ENCODE measurements around the gene DMC1. TPM values are rescaled to one million over a fixed set of nuclear protein-coding genes. Genes with fewer than 3 reads are reported as not detected.

The DMC1 gene
- total RNA-seq, 1 experiment from 2014 or later: 0.89 TPM

DNA sequence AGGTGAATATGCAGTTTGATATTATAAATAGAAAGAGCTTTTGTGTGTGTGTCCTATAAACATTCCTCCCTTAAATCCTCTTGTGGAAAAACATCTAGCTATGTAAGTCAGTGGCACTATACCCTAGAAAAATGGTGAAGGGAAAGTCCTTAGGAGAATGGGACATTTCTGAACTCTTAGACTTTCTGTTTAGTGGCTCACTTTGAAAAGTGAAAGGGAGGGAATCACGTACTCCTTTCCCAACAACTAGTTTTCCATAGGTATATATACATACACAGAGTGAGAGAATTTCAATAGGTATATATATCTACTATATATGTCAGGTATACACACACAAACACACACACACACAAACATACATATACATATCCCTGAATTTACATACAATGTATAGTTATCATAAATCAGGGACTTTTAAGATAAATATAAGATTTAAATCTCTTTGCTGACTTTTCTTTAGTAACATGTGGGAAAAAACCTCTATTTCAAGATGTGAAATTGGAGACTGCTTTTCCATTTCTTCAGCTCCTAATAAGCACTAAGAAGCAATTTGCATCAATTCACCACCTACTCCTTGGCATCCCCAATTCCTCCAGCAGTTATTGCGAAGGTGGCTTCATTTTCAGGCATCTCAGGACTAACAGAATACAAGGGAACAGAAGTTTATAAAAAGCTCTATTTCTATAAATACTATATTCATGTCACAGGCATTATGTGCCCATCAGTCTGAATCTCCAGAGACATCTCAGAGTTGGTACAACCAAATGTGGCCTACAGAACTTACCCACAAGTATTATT is 50.3 kb downstream of the DMC1 start:
- Histone ChIP-seq H3K79me2 (ENCODE audit: insufficient read depth, low read length) (no peaks in the 10 kb centered on the region), H3K4me2 (ENCODE audit: low read length) (no peak overlapping the region), H3K9me3 (ENCODE audit: control insufficient read depth in 1 of 2, insufficient read depth in 1 of 2, low read depth in 1 of 2, low read length in 2 of 2) (no peaks in the 10 kb centered on the region), H3K4me3 (replicated peaks in 1 of 2; ENCODE audit: low read depth in 1 of 2, low read length in 2 of 2) (no peak overlapping the region), H3K9ac (ENCODE audit: low read length) (no peak overlapping the region), H3K27me3 (ENCODE audit: insufficient read depth, low read length) (no peaks in the 10 kb centered on the region), H3K36me3 (ENCODE audit: control insufficient read depth in 1 of 2, insufficient read depth in 2 of 2, low read length in 2 of 2) (no peaks in the 10 kb centered on the region), H2AFZ (ENCODE audit: low read depth, low read length, poor library complexity, severe bottlenecking) (no peak overlapping the region), H4K20me1 (ENCODE audit: insufficient read depth) (no peaks in the 10 kb centered on the region), H3K27ac (ENCODE audit: low read depth, low read length) (no peak overlapping the region), H3K4me1 (ENCODE audit: control insufficient read depth in 1 of 2, insufficient read depth in 2 of 2, low read length in 2 of 2) (no peaks in the 10 kb centered on the region), H3K9me2 (ENCODE audit: insufficient read depth) (no peaks in the 10 kb centered on the region)
- DNase-seq (ENCODE audit: low read depth, low spot score) (no peak), ATAC-seq (no peak)
- intact Hi-C loops (cut with micrococcal nuclease): no loop called here
- no peak for TF ChIP-seq EZH2phosphoT487 (IDR thresholded peaks at IDR 0.05; ENCODE audit: borderline replicate concordance)
- TF ChIP-seq EGR1 (IDR thresholded peaks at IDR 0.05; ENCODE audit: low read depth): no peak
- TF ChIP-seq EZH2 (IDR thresholded peaks at IDR 0.05): no peak
- no peak for TF ChIP-seq FOSL1 (IDR thresholded peaks at IDR 0.05; ENCODE audit: low read depth)
- no peak for TF ChIP-seq SP1 (IDR thresholded peaks at IDR 0.05; ENCODE audit: low read depth)
- no peak for TF ChIP-seq TCF7L2 (IDR thresholded peaks at IDR 0.05; ENCODE audit: borderline replicate concordance, extremely low read depth, insufficient read depth, insufficient read length)
- TF ChIP-seq, protein P1, sequence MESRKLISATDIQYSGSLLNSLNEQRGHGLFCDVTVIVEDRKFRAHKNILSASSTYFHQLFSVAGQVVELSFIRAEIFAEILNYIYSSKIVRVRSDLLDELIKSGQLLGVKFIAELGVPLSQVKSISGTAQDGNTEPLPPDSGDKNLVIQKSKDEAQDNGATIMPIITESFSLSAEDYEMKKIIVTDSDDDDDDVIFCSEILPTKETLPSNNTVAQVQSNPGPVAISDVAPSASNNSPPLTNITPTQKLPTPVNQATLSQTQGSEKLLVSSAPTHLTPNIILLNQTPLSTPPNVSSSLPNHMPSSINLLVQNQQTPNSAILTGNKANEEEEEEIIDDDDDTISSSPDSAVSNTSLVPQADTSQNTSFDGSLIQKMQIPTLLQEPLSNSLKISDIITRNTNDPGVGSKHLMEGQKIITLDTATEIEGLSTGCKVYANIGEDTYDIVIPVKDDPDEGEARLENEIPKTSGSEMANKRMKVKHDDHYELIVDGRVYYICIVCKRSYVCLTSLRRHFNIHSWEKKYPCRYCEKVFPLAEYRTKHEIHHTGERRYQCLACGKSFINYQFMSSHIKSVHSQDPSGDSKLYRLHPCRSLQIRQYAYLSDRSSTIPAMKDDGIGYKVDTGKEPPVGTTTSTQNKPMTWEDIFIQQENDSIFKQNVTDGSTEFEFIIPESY (IDR thresholded peaks at IDR 0.05; ENCODE audit: extremely low read depth, insufficient replicate concordance, low read length): no peak
- no peak for TF ChIP-seq CBX3 (IDR thresholded peaks at IDR 0.05; ENCODE audit: low read depth)
- TF ChIP-seq, protein P2, sequence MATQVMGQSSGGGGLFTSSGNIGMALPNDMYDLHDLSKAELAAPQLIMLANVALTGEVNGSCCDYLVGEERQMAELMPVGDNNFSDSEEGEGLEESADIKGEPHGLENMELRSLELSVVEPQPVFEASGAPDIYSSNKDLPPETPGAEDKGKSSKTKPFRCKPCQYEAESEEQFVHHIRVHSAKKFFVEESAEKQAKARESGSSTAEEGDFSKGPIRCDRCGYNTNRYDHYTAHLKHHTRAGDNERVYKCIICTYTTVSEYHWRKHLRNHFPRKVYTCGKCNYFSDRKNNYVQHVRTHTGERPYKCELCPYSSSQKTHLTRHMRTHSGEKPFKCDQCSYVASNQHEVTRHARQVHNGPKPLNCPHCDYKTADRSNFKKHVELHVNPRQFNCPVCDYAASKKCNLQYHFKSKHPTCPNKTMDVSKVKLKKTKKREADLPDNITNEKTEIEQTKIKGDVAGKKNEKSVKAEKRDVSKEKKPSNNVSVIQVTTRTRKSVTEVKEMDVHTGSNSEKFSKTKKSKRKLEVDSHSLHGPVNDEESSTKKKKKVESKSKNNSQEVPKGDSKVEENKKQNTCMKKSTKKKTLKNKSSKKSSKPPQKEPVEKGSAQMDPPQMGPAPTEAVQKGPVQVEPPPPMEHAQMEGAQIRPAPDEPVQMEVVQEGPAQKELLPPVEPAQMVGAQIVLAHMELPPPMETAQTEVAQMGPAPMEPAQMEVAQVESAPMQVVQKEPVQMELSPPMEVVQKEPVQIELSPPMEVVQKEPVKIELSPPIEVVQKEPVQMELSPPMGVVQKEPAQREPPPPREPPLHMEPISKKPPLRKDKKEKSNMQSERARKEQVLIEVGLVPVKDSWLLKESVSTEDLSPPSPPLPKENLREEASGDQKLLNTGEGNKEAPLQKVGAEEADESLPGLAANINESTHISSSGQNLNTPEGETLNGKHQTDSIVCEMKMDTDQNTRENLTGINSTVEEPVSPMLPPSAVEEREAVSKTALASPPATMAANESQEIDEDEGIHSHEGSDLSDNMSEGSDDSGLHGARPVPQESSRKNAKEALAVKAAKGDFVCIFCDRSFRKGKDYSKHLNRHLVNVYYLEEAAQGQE (IDR thresholded peaks at IDR 0.05; ENCODE audit: low read depth): no peak
- TF ChIP-seq SIN3A (IDR thresholded peaks at IDR 0.05; ENCODE audit: low read depth): no peak
- TF ChIP-seq ZNF274 (IDR thresholded peaks at IDR 0.05; ENCODE audit: low read depth, low read length): no peak
- TF ChIP-seq JUND (IDR thresholded peaks at IDR 0.05): no peak
- TF ChIP-seq CEBPB (IDR thresholded peaks at IDR 0.05; ENCODE audit: low read depth): no peak
- no peak for TF ChIP-seq RAD21 (IDR thresholded peaks at IDR 0.05; ENCODE audit: low read depth)
- no peak for TF ChIP-seq ZFX (IDR thresholded peaks at IDR 0.05)
- TF ChIP-seq ELF1 (IDR thresholded peaks at IDR 0.05; ENCODE audit: borderline replicate concordance, low read depth): no peak
- TF ChIP-seq POLR2AphosphoS5 (IDR thresholded peaks at IDR 0.05; ENCODE audit: low read depth, low read length): no peak
- TF ChIP-seq YY1 (IDR thresholded peaks at IDR 0.05; ENCODE audit: extremely low read depth, insufficient replicate concordance, low read depth, low read length): no peak
- no peak for TF ChIP-seq POLR2A (IDR thresholded peaks at IDR 0.05; ENCODE audit: borderline replicate concordance, extremely low read depth, insufficient read depth, insufficient read length)
- RAD21 ChIA-PET (ENCODE audit: low non-redundant PET in 1 of 2, low total read pairs in 2 of 2, uncharacterized antibody in 2 of 2, unreplicated experiment in 2 of 2): no interaction called here
- CTCF ChIA-PET: no interaction called here
- BruUV-seq (replicated peaks): no TSS peak
- POLR2A ChIA-PET: no interaction called here

Data from HCT116 (cell line).